ENCODE measurements around the gene IL17REL. TPM values are rescaled to one million over a fixed set of nuclear protein-coding genes. Genes with fewer than 3 reads are reported as not detected.

Gene IL17REL
- total RNA-seq, 1 donor from 2014 or later, result not detected

DNA sequence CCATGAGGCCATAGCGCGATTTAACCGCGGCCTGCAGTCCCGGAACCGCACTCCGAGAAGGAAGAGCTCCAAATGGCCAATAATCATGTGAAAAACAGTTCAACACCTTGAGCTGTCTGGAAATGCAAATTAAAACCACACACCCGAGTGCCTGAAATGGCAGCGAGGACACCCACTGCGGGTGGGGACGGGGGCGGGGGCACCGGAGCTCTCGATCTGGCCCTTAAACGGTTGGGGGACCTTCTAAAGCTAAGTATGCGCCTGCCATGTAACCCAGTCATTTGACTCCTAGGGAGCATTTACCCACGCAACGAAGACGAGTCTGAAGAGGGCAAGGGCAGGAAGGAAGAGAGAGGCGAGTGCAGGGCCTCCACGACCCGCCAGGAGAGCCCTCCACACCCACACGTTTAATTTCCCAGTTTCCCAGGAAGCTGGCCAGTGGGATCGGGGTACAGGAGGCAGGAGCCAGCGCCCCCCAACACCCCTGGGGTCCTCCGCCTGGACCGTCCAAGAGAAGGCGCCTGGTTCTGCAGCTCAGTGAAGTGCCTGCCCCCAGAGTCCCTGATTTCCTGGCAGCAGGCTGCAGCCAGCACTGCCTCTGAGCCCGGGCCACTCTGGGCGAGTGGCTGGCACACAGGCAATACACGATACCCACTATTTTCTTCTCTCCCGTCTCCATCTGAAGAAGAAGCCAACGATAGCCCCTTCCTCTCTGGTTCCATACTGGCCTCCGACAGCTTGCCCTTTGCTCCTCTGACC is 43.8 kb upstream of the IL17REL start:
- Histone ChIP-seq H3K27ac (no peak overlapping the region), H3K36me3 (no peaks in the 10 kb centered on the region), H3K27me3 (no peaks in the 10 kb centered on the region), H3K9me3 (no peaks in the 10 kb centered on the region), H3K4me1 (peaks cover 15% of the 10 kb centered on the region), H3K4me3 (no peak overlapping the region)
- TF ChIP-seq POLR2AphosphoS5 (IDR thresholded peaks at IDR 0.05; ENCODE audit: insufficient read depth in 1 of 2, low read depth in 1 of 2) (no peak), POLR2A (IDR thresholded peaks at IDR 0.05) (no peak), CTCF (IDR thresholded peaks at IDR 0.05) (no peak)
- intact Hi-C loops (cut with DNase I), result no loop called here
- no peak for DNase-seq (ENCODE audit: extremely low spot score in 2 of 2)

DNA sequence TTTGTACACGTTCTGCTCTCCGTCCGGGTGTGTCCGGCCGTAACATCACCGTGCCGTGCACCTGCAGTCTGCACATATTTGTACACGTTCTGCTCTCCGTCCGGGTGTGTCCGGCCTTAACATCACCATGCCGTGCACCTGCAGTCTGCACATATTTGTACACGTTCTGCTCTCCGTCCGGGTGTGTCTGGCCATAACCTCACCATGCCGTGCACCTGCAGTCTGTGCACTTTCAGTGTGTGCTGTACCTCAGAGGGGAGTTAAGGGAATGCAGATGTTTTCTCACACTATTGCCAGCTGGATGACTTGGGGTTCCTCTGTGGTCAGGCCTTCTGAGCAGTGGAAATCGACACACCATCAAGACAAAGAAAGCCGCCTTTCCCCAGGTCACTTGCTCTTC is 41.3 kb upstream of the IL17REL start:
- no peak overlapping the region for H3K27ac ChIP-seq
- H3K36me3 ChIP-seq, result no peaks in the 10 kb centered on the region
- intact Hi-C loops (cut with DNase I), result no loop called here
- no peaks in the 10 kb centered on the region for H3K9me3 ChIP-seq
- H3K4me3 ChIP-seq, result no peak overlapping the region
- no peak for DNase-seq (ENCODE audit: extremely low spot score in 2 of 2)
- no peaks in the 10 kb centered on the region for H3K27me3 ChIP-seq
- H3K4me1 ChIP-seq, result peaks cover 6% of the 10 kb centered on the region
- TF ChIP-seq CTCF (IDR thresholded peaks at IDR 0.05) (no peak), POLR2A (IDR thresholded peaks at IDR 0.05) (no peak), POLR2AphosphoS5 (IDR thresholded peaks at IDR 0.05; ENCODE audit: insufficient read depth in 1 of 2, low read depth in 1 of 2) (no peak)

DNA sequence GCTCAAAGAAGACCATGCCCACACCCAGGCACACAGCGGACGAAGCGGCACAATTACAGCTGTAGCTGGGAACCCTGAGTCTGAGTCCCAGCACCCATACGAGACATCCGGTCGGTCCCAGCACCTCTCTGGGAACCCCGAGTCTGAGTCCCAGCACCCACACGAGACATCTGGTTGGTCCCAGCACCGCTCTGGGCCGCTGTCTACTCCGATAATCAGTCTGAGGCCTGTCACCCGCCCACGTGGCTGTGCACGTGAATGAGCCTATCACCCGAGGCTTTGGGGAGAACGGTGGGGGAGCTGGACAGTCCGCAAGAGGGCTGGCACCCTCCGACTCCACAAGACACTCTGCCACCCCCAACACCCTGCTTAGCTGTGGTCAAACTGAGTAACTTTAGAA is 39.4 kb upstream of the IL17REL start:
- no peak for TF ChIP-seq CTCF (IDR thresholded peaks at IDR 0.05)
- TF ChIP-seq POLR2A (IDR thresholded peaks at IDR 0.05), result no peak
- TF ChIP-seq POLR2AphosphoS5 (IDR thresholded peaks at IDR 0.05; ENCODE audit: insufficient read depth in 1 of 2, low read depth in 1 of 2), result no peak
- Histone ChIP-seq H3K4me1 (no peaks in the 10 kb centered on the region), H3K9me3 (no peaks in the 10 kb centered on the region), H3K4me3 (no peak overlapping the region), H3K27me3 (no peaks in the 10 kb centered on the region), H3K36me3 (no peaks in the 10 kb centered on the region), H3K27ac (no peak overlapping the region)
- DNase-seq (ENCODE audit: extremely low spot score in 2 of 2), result no peak
- intact Hi-C loops (cut with DNase I), result no loop called here

GRCh38 chr22:50049299-50050195 is 37.0 kb upstream of the IL17REL start:
- intact Hi-C loops (cut with DNase I), result no loop called here
- Histone ChIP-seq H3K4me1 (no peaks in the 10 kb centered on the region), H3K4me3 (no peak overlapping the region), H3K36me3 (no peaks in the 10 kb centered on the region), H3K9me3 (no peaks in the 10 kb centered on the region), H3K27me3 (no peaks in the 10 kb centered on the region), H3K27ac (no peak overlapping the region)
- no peak for DNase-seq (ENCODE audit: extremely low spot score in 2 of 2)
- no peak for TF ChIP-seq POLR2A (IDR thresholded peaks at IDR 0.05)
- no peak for TF ChIP-seq CTCF (IDR thresholded peaks at IDR 0.05)
- TF ChIP-seq POLR2AphosphoS5 (IDR thresholded peaks at IDR 0.05; ENCODE audit: insufficient read depth in 1 of 2, low read depth in 1 of 2), result no peak
